ENCODE measurements around the gene NRXN3. TPM values are rescaled to one million over a fixed set of nuclear protein-coding genes. Genes with fewer than 3 reads are reported as not detected.

NRXN3 gene
- total and polyA plus RNA-seq, 2 of the 13 experiments (the other 11 are each of a cell fraction or from before 2014, with no cell fraction given), result 0.03 TPM; not detected in 1

DNA sequence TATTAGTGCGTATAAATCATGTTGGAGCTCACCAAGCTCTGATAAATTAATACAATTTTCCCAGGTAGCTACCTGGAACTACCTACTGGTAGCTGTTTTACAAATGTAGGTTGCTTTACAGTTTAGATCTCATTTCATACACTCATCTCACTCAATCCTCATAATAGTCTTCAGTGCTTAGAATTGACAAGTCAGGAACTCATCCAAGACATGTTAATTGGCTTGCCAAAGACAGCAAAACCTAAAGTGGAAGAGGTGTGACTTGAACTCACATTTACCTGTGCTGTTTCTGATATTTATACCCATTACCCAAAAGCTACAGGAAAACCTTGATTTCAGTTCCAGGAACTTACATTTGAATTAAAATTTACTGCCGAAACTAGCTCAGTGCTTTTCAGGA is 1744.4 kb downstream of the NRXN3 start (continued):
- TF ChIP-seq RBAK (CRISPR knock-in tag; IDR thresholded peaks at IDR 0.05) (no peak), SOX13 (IDR thresholded peaks at IDR 0.05) (no peak), SOX13 (CRISPR knock-in tag; conservative IDR thresholded peaks at IDR 0.05 in 1 of 2, IDR thresholded peaks at IDR 0.05 in 1 of 2) (no peak), ZNF564 (CRISPR knock-in tag; IDR thresholded peaks at IDR 0.05) (no peak), ZBTB7B (CRISPR knock-in tag; IDR thresholded peaks at IDR 0.05) (no peak)
- TF ChIP-seq, protein P1, sequence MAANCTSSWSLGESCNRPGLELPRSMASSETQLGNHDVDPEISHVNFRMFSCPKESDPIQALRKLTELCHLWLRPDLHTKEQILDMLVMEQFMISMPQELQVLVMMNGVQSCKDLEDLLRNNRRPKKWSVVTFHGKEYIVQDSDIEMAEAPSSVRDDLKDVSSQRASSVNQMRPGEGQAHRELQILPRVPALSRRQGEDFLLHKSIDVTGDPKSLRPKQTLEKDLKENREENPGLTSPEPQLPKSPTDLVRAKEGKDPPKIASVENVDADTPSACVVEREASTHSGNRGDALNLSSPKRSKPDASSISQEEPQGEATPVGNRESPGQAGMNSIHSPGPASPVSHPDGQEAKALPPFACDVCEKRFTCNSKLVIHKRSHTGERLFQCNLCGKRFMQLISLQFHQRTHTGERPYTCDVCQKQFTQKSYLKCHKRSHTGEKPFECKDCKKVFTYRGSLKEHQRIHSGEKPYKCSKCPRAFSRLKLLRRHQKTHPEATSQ (CRISPR knock-in tag; IDR thresholded peaks at IDR 0.05; ENCODE audit: borderline replicate concordance), result no peak

DNA sequence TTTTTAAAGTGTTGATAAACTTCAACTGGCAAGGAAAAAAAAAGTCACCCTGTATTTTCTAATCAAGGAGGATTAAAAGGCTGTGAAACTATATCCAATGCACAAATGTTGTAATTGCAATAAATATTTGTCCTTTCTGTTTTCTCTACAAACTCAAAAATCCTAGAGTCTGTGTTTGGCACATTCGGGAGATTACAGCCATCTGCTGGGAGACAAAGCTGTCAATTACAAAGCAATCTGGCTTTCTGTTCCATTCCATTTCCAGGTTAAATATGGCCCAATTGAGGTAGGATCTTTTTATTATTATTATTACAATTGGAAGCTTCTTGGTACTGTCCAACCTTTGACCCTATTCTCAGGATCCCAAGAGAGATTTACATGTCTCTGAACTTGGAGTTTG is 1745.2 kb downstream of the NRXN3 start:
- H3K36me3 ChIP-seq (replicated peaks in 1 of 2; ENCODE audit: control insufficient read depth in 1 of 2, insufficient read depth in 2 of 2, low read length in 2 of 2), result no peaks in the 10 kb centered on the region
- ATAC-seq, result no peak
- CTCF ChIA-PET (ENCODE audit: low intra/inter-chr PET ratio, low total read pairs), result no interaction called here
- no peak for FAIRE-seq
- no peak for DNase-seq (ENCODE audit: low spot score)
- 0% methylated on average over 1 of the region's 1 CpG for WGBS (ENCODE audit: low lambda C conversion rate)
- in situ Hi-C loops (cut with HindIII; ENCODE audit: extremely low pct_ligation_motif_present, low pct_unique_long_range_greater_than_20kb), result no loop called here
- no peak overlapping the region for H3K27ac ChIP-seq (ENCODE audit: extremely low read length, insufficient read depth, low read length)
- no TSS peak for BruUV-seq (replicated peaks)
- peaks cover 92% of the 10 kb centered on the region for H3K9me3 ChIP-seq (ENCODE audit: low read length)
- H3K4me1 ChIP-seq (ENCODE audit: insufficient read depth, low read length), result no peaks in the 10 kb centered on the region
- H3K4me2 ChIP-seq (ENCODE audit: low read depth, low read length), result no peak overlapping the region
- no peaks in the 10 kb centered on the region for H4K20me1 ChIP-seq (ENCODE audit: insufficient read depth, low read length)
- POLR2A ChIA-PET, result no interaction called here
- no peaks in the 10 kb centered on the region for H3K79me2 ChIP-seq (ENCODE audit: insufficient read depth, low read length)
- no peak overlapping the region for H3K9ac ChIP-seq (ENCODE audit: insufficient read depth, low read depth, low read length)
- intact Hi-C loops (cut with micrococcal nuclease; ENCODE audit: unreplicated experiment), result no loop called here
- no peak overlapping the region for H3K4me3 ChIP-seq (replicated peaks in 1 of 3; ENCODE audit: insufficient read depth in 1 of 3, low read depth in 2 of 3, low read length in 3 of 3)
- no peak overlapping the region for H2AFZ ChIP-seq (ENCODE audit: low read length)
- H3K27me3 ChIP-seq (ENCODE audit: control insufficient read depth in 1 of 2, insufficient read depth in 2 of 2, low read length in 2 of 2), result no peaks in the 10 kb centered on the region
- TF ChIP-seq ZNF563 (CRISPR knock-in tag; IDR thresholded peaks at IDR 0.05) (no peak), MYNN (CRISPR knock-in tag; IDR thresholded peaks at IDR 0.05; ENCODE audit: low read depth) (no peak), ZNF556 (CRISPR knock-in tag; IDR thresholded peaks at IDR 0.05; ENCODE audit: borderline replicate concordance) (no peak), STAG1 (CRISPR knock-in tag; IDR thresholded peaks at IDR 0.05) (no peak), PHF20 (CRISPR knock-in tag; IDR thresholded peaks at IDR 0.05) (no peak), ZC3H13 (CRISPR knock-in tag; IDR thresholded peaks at IDR 0.05) (no peak), GTF2F1 (IDR thresholded peaks at IDR 0.05; ENCODE audit: low read length) (no peak), PCBP1 (IDR thresholded peaks at IDR 0.05; ENCODE audit: borderline replicate concordance, low read depth, low read length) (no peak), HMGA1 (CRISPR knock-in tag; conservative IDR thresholded peaks at IDR 0.05) (no peak)
- TF ChIP-seq, protein P2, sequence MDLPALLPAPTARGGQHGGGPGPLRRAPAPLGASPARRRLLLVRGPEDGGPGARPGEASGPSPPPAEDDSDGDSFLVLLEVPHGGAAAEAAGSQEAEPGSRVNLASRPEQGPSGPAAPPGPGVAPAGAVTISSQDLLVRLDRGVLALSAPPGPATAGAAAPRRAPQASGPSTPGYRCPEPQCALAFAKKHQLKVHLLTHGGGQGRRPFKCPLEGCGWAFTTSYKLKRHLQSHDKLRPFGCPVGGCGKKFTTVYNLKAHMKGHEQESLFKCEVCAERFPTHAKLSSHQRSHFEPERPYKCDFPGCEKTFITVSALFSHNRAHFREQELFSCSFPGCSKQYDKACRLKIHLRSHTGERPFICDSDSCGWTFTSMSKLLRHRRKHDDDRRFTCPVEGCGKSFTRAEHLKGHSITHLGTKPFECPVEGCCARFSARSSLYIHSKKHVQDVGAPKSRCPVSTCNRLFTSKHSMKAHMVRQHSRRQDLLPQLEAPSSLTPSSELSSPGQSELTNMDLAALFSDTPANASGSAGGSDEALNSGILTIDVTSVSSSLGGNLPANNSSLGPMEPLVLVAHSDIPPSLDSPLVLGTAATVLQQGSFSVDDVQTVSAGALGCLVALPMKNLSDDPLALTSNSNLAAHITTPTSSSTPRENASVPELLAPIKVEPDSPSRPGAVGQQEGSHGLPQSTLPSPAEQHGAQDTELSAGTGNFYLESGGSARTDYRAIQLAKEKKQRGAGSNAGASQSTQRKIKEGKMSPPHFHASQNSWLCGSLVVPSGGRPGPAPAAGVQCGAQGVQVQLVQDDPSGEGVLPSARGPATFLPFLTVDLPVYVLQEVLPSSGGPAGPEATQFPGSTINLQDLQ (CRISPR knock-in tag; IDR thresholded peaks at IDR 0.05), result no peak

Measured in HepG2 (cell line).